NCI-H526 treated with DMSO at 0.1 percent for 48 hours (cell line): ENCODE measurements around the gene PPEF1.
A peak's percentile ranks its signal among the peaks of the same experiment; 100 is the strongest.
"Not testable (repeated sequence)": the region's sequence is repeated elsewhere in the genome, so short reads cannot be mapped to it uniquely, and the experiment has no call there.

ENCODE experiments used
- DNase-seq: peaks from one replicate; lab custom pipeline; 2025; lab: John Stamatoyannopoulos, UW

Gene PPEF1

GRCh38 chrX:18701621-18702361, 5.7 kb upstream of the PPEF1 start:
- DNase-seq: no peak

DNA sequence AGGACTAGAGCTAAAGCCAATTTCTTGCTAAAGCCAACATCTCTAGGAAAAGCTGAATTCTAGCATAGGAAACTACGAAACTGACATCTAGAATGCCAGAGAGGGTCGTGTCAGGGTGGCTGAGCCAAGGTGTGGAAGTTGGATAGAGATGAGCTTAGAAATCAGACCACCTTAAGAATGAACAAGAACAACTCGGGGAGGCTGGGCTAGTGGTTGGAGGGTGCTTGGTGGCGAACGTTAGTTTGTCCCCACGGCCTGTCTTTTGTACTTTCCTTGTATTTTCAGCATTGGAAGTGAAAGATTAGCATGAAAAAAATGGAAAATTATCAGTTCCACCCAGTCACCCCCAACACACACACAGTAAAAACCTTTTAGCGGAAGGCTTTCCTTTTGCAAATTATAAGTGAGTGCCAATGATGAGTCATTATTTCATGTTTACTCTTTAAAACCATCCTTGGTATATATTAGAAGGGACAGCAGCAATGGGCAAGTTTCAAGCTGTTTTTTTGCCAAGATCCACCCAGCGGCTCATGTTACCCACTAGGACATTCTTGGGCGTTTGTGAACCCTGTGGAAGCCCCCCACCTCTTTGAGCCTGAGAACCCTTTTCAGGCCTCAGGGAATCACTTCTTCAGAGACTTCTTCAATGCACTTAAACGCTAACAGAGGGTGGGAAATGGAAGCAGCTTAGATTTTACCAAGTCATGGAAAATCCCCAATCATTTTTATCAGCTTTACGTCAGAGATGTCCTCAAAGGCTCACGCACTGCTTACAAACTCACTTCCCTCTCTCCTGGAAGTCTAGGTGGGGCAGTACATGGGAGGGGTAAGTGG, 4.9 kb upstream of the PPEF1 start:
- no peak for DNase-seq

DNA sequence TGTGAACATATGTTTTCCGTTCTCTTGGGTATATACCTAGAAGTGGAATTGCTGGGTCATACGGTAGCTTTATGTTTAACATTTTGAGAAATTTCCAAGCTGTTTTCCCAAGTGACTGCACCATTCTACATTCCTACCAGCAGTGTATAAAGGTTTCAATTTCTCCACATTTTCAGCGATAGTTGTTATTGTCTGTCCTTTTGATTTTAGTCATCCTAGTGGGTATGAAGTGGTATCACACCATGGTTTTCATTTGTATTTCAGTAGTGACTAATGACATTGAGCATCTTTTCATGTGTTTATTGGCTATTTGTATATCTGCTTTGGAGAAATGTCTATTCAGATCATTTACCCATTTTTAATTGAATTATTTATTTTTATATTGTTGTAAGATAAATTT, 2.4 kb downstream of the PPEF1 start:
- no peak for DNase-seq

GRCh38 chrX:18714910-18715309, 7.5 kb downstream of the PPEF1 start:
- DNase-seq: no peak

DNA sequence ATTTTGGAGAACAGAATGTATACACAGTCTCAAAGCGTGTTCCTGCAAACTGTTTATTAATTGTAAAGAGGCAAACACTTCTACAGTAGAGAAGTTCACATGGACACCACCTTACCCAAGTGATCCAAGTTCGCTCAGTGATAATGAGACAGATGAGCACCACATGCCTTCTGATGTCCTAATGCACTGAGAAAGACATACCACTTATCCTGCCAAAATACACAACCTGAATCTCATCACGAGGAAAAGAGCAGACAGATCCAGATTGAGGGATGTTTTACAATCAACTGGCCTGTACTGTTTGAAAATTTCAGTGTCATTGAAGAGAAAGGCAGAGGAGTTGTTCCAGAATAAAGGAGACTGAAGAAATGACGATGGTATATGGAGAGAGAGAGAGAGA, 12.4 kb downstream of the PPEF1 start:
- DNase-seq: no peak

DNA sequence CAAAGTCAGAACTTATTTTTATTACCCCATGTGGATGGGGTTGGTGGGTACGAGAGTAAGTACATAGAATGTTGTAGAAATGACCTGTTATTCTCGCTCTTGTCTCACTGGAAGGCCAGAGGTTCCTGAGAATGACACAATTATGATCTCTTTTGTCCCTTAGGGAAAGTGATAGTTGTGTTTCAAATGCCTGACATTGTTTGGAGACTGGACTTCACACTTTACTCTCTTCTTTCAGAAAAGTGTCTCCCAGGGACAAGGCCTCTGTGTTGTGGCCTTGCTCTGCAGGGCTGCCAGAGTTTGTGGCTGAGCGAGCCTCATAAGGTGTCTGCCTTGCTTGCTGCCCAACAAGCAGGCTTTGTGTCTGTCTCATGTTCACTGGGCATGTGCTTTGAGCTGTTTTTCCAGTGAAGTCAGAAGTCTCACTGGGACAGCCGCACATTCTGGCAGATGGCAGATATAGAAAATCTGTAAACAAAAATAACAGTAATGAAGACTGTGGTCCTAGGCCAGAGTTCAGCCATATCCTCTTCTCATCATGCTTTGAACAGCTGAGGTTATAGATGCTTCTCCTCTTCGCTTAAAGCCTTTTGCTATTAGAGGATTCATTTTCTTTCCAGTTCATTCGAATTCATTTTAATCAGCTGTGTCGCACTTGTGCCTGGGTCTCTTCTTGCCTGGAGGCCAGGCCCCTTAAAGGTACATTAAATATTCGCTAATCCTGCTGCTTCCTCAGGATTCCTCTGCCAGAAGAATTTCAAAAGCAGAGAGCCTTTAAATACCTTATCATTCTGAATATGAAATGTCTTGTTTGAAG, 14.4 kb downstream of the PPEF1 start:
- no peak for DNase-seq

DNA sequence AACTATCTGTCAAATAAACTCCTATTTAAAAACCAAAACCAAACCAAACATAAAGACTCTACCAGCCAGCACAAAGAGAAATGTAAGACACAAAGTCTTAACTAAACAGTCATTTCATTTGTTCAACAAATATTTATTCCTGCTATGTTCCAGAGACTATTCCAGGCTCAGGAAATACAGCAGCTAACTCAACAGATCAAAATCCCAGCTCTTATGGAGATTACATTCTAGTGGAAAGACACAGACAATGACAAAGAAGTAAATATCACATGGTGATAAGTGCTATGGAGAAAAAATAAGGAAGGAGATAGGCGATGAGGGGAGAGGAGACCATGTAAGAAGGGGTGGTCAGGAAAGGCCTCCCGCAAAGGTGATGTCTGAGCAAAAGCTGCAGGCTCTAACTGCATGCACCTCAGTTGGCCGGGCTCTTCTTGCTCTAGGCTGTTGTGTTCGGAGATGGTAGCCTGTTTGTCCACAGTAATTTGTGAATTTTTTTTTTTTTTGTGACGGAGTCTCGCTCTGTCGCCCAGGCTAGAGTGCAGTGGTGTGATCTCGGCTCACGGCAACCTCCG, 15.1 kb downstream of the PPEF1 start:
- DNase-seq: no peak

DNA sequence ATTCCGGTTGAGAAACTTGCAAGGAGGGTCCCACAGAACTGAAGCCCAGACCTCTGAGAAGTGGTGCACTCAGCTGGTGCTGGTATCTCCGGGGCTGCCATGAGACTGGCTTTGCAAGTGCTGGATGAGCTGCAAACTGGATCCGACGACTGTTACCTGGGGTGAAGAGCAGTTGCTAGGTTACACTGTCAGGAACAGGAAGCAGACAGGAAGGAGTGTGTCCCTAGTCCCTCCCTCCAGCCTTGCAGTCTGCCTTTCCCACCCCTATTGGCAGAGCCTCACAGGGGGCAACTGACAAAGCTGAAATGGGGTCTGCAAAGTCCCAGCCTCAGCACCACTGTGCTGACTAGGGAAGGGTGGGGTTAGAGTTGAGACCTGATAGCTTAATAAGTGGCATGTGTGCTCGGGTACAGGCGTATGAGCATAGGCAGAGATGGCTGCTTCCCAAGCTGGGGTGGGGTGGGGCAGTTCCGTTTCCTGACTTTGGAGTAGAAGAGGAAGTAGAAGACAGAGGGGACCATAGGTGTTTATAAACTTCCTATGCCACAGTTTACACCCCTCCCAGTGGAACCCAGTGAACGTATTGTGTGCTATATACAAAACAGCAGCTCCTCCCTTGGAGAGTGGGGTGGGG, 18.0 kb downstream of the PPEF1 start:
- no peak for DNase-seq

GRCh38 chrX:18733287-18733686, 25.8 kb downstream of the PPEF1 start:
- no peak for DNase-seq

DNA sequence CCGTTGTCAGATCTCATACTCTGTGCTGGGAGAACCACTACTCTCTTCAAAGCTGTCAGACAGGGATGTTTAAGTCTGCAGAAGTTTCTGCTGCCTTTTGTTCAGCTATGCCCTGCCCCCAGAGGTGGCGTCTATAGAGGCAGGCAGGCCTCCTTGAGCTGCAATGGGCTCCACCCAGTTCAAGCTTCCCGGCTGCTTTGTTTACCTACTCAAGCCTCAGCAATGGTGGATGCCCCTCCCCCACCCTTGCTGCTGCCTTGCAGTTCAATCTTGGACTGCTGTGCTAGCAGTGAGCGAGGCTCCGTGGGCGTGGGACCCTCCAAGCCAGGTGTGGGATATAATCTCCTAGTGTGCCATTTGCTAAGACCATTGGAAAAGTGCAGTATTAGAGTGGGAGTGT, 32.2 kb downstream of the PPEF1 start:
- DNase-seq: not testable (repeated sequence)

- no peak for DNase-seq
Measured at GRCh38 chrX:18748499-18748898, 41.1 kb downstream of the PPEF1 start.

DNA sequence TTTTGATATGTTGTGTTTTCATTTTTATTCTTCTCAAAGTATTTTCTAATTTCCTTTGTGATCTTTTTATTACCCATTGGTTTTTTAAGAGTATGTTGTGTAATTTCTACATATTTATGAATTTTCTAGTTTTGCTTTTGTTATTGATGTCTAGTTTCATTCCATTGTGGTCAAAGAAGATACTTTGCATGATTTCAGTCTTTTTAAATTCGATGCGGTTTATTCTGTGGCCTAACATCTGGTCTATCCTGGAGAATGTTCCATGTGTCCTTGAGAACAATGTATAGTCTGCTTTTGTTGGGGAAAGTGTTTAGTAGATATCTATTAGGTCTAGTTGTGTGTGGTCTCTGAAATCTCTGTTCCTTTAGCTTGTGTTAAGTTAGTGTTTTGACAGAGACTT, 46.2 kb downstream of the PPEF1 start:
- no peak for DNase-seq

- DNase-seq: no peak
Measured at GRCh38 chrX:18755651-18756050, 48.2 kb downstream of the PPEF1 start.

DNA sequence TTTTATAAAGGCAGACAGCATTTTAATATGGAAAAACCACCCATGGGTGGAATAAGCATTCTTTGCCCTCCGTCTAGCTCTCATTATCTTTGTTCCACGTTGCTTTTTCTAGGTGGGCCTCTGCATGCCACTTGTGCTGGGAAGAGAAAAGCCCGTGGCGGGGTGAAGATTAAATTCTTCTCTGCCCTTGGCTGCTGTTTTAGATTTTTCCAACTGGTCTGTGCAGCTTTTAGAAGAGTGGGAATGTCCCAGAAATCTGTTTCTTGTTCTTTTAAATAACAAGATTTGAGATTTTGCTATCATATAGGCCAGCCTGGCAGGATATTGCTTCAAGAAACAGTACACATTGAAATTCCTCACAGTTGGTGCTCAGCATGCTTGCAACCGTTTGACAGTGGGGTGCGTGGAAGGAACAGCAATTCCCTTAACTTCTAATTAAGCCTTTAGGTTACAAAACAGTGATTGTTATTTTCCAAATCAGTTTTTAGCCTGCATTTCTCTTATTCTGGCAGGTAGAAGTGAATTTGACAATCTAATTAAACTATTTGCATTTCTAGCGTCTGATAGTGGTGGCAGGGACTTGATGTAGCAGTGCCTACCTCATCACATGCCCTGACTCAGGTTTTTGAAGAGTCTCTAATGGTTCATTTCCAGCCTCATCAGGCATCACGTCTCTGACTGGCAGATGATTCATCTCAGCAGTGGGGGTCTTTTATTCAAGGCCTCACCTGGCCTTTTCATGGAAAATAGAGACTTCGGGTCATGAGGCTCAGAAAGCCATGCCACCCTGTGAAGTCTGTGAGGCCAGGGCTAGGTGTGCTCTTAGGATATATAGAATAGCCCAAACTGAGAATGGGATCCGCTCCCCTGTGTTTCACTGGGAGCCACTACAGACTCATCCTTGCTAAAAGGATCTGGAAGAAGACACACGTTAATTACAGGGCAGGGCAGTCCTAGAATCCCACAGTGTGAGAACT, 50.8 kb downstream of the PPEF1 start:
- peak; percentile 29 for DNase-seq

DNA sequence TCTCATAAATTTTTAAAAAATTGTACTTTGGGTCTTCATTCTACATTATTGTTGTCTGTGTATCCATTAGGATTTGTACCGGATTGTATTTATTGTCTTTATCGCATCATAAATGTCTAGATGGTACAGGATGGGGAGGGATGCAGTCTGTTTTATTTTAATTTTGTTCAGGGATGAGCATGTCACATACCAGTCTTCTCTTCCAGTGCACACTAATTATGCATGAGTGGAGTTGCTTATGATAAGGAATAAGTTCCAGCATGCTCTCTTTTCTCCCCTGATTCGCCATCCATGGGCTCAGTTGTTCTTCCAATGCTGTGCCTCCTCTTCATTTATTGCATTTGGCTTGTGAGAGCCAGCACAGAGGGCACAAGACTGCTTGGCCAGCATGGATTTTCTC, 54.3 kb downstream of the PPEF1 start:
- DNase-seq: no peak

GRCh38 chrX:18763106-18763505, 55.7 kb downstream of the PPEF1 start:
- not testable (repeated sequence) for DNase-seq

GRCh38 chrX:18769364-18769763, 61.9 kb downstream of the PPEF1 start:
- DNase-seq: no peak

DNA sequence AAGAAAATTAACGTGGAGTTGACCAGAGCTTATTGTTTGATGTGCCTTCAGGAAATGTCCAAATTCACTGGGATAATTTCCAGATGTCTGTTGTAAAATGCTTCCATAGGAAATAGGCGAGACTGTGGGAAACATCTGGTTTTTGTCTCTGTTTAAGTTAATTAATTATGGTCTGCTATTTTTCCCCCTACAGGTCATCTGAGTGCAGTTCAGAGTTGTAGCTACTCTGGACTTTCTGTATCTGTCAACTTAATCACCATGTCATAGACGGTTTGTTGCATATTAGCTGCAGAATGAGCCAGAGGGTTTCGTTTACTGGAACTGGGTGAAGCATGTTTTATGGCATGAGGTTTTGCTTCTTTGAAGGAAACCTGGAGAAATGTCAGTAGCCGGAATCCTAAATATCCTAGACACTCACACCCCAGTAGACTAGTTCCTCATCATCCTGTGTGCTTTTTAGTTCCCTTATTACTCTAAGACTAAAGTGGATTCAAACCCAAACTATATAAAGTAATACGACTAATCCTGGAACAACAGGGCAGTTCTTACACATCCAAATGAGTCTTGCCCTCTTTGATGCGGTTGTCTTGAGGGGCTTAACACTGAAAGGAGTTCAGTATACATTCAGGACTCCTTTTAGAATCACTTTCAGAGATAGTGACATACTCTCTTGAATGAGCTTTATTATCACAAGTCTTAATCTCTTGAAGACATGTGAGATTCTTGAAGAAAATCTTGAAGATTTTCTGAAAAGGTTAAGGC, 62.5 kb downstream of the PPEF1 start:
- DNase-seq: no peak

DNA sequence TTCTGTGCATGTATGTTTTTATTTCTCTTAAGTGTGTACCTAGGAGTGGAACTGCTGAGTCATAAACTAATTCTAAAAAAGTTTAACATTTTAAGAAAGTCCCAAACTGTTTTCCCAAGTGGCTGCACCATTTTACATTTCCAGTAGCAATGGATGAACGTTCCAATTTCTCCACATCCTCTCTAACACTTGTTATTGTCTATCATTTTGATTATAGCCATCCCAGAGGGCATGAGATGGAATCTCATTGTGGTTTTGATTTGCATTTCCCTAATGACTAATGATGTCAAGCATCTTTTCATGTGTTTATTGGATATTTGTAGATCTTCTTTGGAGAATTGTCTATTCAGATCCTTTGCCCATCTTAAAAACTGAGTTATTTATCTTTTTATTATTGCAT, 82.5 kb downstream of the PPEF1 start:
- peak; percentile 24 for DNase-seq

GRCh38 chrX:18792828-18793227, 85.4 kb downstream of the PPEF1 start:
- DNase-seq: no peak
